ENCODE results near the gene NXPH3.

NXPH3 gene

DNA sequence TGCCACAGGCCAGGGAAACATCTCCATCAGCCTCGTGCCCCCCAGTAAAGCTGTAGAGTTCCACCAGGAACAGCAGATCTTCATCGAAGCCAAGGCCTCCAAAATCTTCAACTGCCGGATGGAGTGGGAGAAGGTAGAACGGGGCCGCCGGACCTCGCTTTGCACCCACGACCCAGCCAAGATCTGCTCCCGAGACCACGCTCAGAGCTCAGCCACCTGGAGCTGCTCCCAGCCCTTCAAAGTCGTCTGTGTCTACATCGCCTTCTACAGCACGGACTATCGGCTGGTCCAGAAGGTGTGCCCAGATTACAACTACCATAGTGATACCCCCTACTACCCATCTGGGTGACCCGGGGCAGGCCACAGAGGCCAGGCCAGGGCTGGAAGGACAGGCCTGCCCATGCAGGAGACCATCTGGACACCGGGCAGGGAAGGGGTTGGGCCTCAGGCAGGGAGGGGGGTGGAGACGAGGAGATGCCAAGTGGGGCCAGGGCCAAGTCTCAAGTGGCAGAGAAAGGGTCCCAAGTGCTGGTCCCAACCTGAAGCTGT lies 3.4 kb downstream of the NXPH3 start:
- Mint-ChIP-seq H3K9me3 (no peaks in the 10 kb centered on the region), H3K4me3 (no peak overlapping the region), H3K4me1 (peaks cover 28% of the 10 kb centered on the region), H3K27me3 (peaks cover 55% of the 10 kb centered on the region), H3K27ac (peak overlapping the region in 1 of 2 donors; percentile 11)
- ATAC-seq (no peak), DNase-seq (no peak)

DNA sequence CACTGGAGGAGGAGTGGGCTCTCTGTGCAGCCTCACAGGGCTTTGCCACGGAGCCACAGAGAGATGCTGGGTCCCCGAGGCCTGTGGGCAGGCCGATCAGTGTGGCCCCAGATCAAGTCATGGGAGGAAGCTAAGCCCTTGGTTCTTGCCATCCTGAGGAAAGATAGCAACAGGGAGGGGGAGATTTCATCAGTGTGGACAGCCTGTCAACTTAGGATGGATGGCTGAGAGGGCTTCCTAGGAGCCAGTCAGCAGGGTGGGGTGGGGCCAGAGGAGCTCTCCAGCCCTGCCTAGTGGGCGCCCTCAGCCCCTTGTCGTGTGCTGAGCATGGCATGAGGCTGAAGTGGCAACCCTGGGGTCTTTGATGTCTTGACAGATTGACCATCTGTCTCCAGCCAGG lies 3.9 kb downstream of the NXPH3 start:
- DNase-seq: no peak
- no peaks in the 10 kb centered on the region for H3K9me3 Mint-ChIP-seq
- H3K4me1 Mint-ChIP-seq: peaks cover 28% of the 10 kb centered on the region
- no peak overlapping the region for H3K4me3 Mint-ChIP-seq
- no peak for ATAC-seq
- peaks cover 50% of the 10 kb centered on the region for H3K27me3 Mint-ChIP-seq
- peak overlapping the region in 1 of 2 donors; percentile 11 for H3K27ac Mint-ChIP-seq

- Mint-ChIP-seq H3K4me1 (peaks cover 26% of the 10 kb centered on the region), H3K27me3 (peaks cover 43% of the 10 kb centered on the region), H3K4me3 (no peak overlapping the region), H3K27ac (no peak overlapping the region), H3K9me3 (no peaks in the 10 kb centered on the region)
- DNase-seq (no peak), ATAC-seq (no peak)
Observed at GRCh38 chr17:49580055-49580721, 4.5 kb downstream of the NXPH3 start.

- H3K4me1 Mint-ChIP-seq: peaks cover 19% of the 10 kb centered on the region
- no peaks in the 10 kb centered on the region for H3K9me3 Mint-ChIP-seq
- DNase-seq: no peak
- peak overlapping the region in 1 of 2 donors; percentile 31 for H3K27ac Mint-ChIP-seq
- no peak overlapping the region for H3K4me3 Mint-ChIP-seq
- ATAC-seq: no peak
- peaks cover 34% of the 10 kb centered on the region for H3K27me3 Mint-ChIP-seq
Observed at GRCh38 chr17:49580981-49581647, 5.4 kb downstream of the NXPH3 start.

- Mint-ChIP-seq H3K4me3 (no peak overlapping the region), H3K27ac (peak overlapping the region in 1 of 2 donors; percentile 35), H3K27me3 (peaks cover 29% of the 10 kb centered on the region), H3K9me3 (no peaks in the 10 kb centered on the region), H3K4me1 (peaks cover 17% of the 10 kb centered on the region)
- ATAC-seq: no peak
- no peak for DNase-seq
Observed at GRCh38 chr17:49581648-49581998, 6.0 kb downstream of the NXPH3 start.

- Mint-ChIP-seq H3K4me3 (no peak overlapping the region), H3K4me1 (peaks cover 12% of the 10 kb centered on the region), H3K27me3 (peaks cover 23% of the 10 kb centered on the region), H3K9me3 (no peaks in the 10 kb centered on the region), H3K27ac (peak overlapping the region in 1 of 2 donors; percentile 4)
- ATAC-seq: no peak
- no peak for DNase-seq
Observed at GRCh38 chr17:49582055-49582722, 6.5 kb downstream of the NXPH3 start.

DNA sequence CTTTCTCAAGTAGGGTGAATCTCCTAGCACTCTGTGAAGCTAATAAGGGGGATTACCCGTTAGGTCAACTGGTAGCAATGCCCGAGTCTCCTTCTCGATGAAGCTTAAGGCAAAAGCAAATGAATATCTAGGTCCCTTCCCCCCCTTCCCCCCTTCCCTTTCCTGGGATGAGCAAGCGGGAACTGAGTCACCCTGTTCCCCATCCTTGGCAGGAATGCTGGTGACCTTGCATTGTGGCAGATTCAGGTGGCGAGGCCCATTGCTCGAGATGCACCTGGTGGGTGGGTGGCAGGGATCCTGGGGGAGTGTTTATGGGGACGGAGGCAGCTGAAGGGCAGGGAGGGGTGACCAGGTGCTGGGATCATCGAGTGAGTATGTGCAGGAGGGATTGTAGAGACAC lies 7.1 kb downstream of the NXPH3 start:
- ATAC-seq: no peak
- H3K4me3 Mint-ChIP-seq: no peak overlapping the region
- DNase-seq: no peak
- peaks cover 17% of the 10 kb centered on the region for H3K27me3 Mint-ChIP-seq
- no peaks in the 10 kb centered on the region for H3K9me3 Mint-ChIP-seq
- peaks cover 6% of the 10 kb centered on the region for H3K4me1 Mint-ChIP-seq
- no peak overlapping the region for H3K27ac Mint-ChIP-seq

DNA sequence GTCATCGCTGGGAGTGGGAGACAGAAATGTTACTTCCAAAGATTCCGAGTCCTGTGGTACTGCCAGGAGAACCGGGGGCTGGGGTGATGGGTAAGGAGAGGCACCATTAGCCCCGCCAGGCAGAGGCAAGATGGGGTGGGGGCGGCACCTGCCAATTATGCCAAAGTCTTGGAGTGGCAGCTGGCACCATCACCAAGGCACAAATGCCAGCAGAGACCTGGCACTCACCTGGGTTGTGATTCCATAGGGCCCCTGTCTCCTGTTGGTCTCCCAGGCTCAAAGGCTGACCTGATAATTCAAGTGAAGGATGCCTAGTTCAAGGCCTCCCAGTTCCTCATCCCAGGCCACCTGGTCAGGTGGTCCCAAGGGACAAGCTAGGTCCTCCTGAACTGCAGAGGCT lies 7.6 kb downstream of the NXPH3 start:
- Mint-ChIP-seq H3K9me3 (no peaks in the 10 kb centered on the region), H3K4me3 (no peak overlapping the region), H3K27ac (no peak overlapping the region), H3K4me1 (peaks cover 1% of the 10 kb centered on the region), H3K27me3 (peaks cover 13% of the 10 kb centered on the region)
- DNase-seq (no peak), ATAC-seq (no peak)

DNA sequence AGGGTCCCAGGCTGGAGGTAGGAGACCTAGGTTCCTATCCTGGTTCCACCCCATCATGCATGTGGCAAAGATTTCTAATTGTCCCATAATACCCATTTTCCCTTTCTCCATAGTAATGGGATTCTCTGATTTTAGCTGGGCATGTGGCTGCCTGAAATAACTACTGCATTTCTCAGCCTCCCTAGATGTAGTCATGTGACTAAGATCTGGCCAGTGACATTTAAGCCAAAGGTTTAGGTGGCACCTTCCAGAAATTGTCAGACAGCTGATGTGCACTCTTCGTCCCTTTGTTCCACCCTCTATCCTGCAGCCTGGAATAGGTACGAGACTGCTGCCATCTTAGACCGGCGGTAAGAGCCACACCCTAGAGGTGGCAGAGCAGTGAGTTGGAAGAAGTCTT lies 8.2 kb downstream of the NXPH3 start:
- no peak overlapping the region for H3K27ac Mint-ChIP-seq
- no peak for DNase-seq
- ATAC-seq: no peak
- no peak overlapping the region for H3K4me3 Mint-ChIP-seq
- no peaks in the 10 kb centered on the region for H3K9me3 Mint-ChIP-seq
- no peaks in the 10 kb centered on the region for H3K4me1 Mint-ChIP-seq
- H3K27me3 Mint-ChIP-seq: peaks cover 6% of the 10 kb centered on the region

- no peaks in the 10 kb centered on the region for H3K9me3 Mint-ChIP-seq
- no peaks in the 10 kb centered on the region for H3K27me3 Mint-ChIP-seq
- DNase-seq (no peak), ATAC-seq (peak; percentile 44)
- H3K27ac Mint-ChIP-seq: no peak overlapping the region
- H3K4me1 Mint-ChIP-seq: no peaks in the 10 kb centered on the region
- no peak overlapping the region for H3K4me3 Mint-ChIP-seq
Observed at GRCh38 chr17:49585422-49586027, 9.9 kb downstream of the NXPH3 start.

DNA sequence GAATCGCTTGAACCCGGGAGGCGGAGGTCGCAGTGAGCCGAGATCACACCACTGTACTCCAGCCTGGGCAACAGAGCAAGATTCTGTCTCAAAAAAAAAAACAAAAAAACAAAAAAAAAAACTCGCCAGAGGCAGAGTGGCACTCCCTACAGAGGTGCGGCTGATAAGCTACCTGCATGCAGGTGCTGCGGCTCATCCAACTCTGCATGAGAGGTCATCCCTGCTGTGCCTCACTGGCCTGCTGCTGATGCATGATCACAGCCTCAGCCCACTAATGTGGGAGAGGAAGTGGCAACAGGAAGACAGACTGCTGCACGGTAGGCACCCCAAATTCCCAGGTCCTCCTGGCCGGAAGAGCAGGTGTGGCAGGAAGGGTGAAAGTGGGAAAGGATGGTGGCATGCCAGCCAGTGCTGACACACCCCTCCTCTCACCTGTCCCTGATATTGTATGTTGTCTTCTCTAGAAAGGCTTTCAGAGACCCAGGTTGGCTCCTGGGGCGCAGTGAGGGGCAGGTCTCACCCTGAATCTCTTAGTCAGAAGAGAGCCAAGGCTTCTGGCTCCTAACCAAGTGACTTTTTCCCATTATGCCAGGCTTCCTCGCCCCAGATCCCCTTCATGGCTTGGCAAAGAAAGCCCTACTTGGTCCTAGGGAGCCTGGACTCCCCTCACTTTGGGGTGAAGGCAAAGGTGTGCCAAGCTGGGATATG lies 11.8 kb downstream of the NXPH3 start:
- ATAC-seq (no peak), DNase-seq (no peak)
- Mint-ChIP-seq H3K9me3 (no peaks in the 10 kb centered on the region), H3K4me3 (no peak overlapping the region), H3K4me1 (no peaks in the 10 kb centered on the region), H3K27me3 (no peaks in the 10 kb centered on the region), H3K27ac (peak overlapping the region in 1 of 2 donors; percentile 15)

GRCh38 chr17:49588312-49588711 lies 12.6 kb downstream of the NXPH3 start:
- Mint-ChIP-seq H3K27ac (no peak overlapping the region), H3K4me1 (no peaks in the 10 kb centered on the region), H3K9me3 (no peaks in the 10 kb centered on the region), H3K27me3 (no peaks in the 10 kb centered on the region), H3K4me3 (no peak overlapping the region)
- DNase-seq (no peak), ATAC-seq (no peak)

DNA sequence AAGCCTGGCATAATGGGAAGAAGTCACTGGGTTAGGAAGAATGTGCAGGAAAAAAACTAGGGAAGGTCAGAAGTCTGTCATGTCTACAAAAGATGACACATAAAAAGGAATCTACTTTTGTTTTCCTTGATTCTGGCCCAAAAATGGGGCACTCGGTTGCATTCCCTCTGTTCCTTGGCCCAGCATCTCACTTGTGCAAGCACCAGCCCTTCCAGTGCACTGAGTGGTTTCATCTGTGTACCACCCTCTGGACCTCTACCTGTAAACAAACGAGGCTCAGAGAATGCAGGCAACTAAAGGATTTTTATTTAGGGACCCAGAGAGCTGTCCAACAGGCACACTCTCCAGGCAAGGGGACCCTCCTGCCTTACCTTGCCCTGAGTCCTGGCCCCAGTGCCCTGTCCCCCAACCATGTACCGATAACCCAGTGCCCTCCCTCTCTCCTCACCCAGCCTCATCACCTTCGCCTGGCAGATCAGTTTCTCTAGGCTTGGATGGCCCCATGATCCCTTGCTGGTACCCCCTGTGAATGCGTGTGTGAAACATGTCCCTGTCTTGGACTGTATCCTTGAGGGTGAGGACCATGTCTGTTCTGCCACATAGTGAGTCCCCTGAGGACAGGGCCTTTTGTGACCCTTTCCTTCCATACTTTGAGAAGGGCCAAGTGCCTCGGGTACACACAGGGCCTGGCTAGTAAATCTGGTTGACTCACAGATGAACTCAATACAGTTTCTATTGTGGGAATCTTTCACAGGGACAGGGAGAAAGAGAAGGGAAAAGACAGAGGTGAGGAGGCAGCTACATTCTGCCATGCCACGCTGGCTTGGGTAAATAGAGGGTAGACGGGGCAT lies 13.3 kb downstream of the NXPH3 start:
- ATAC-seq: peak; percentile 33

GRCh38 chr17:49589577-49589927 lies 13.9 kb downstream of the NXPH3 start:
- no peaks in the 10 kb centered on the region for H3K9me3 Mint-ChIP-seq
- H3K4me3 Mint-ChIP-seq: no peak overlapping the region
- no peaks in the 10 kb centered on the region for H3K4me1 Mint-ChIP-seq
- DNase-seq (no peak), ATAC-seq (no peak)
- no peak overlapping the region for H3K27ac Mint-ChIP-seq
- no peaks in the 10 kb centered on the region for H3K27me3 Mint-ChIP-seq

More for the DNA sequence above, 13.3 kb downstream of the NXPH3 start:
- Mint-ChIP-seq H3K27ac (peak overlapping the region in 1 of 2 donors; percentile 1), H3K9me3 (no peaks in the 10 kb centered on the region), H3K27me3 (no peaks in the 10 kb centered on the region), H3K4me3 (no peak overlapping the region), H3K4me1 (no peaks in the 10 kb centered on the region)
- DNase-seq: no peak

DNA sequence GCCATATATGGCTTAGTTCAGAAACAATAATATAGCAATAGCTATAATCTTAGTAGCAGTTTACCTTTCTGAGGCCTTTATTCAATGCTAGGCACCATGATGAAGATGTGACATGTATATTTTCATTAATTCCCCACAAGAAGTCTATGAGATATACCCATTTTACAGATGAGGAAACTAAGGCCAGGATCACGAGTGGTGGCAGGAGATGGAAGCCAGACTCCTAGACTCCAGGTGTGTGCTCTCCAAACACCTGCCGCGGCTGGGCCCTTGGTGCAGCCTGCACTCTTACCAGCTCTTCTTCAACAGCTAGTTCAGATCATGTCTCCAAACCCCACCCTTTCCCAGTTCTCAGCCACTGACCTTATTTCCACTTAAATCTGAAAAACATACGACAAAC lies 15.2 kb downstream of the NXPH3 start:
- H3K4me3 Mint-ChIP-seq: no peak overlapping the region
- DNase-seq (no peak), ATAC-seq (no peak)
- H3K27me3 Mint-ChIP-seq: no peaks in the 10 kb centered on the region
- no peak overlapping the region for H3K27ac Mint-ChIP-seq
- no peaks in the 10 kb centered on the region for H3K9me3 Mint-ChIP-seq
- H3K4me1 Mint-ChIP-seq: no peaks in the 10 kb centered on the region
